Measurements from ENCODE around the gene ATP2A3. TPM values are rescaled to one million over a fixed set of nuclear protein-coding genes. Genes with fewer than 3 reads are reported as not detected.

Gene ATP2A3
- total and polyA plus RNA-seq, 7 donors, result 3.6 to 158 (median 12.7) TPM

DNA sequence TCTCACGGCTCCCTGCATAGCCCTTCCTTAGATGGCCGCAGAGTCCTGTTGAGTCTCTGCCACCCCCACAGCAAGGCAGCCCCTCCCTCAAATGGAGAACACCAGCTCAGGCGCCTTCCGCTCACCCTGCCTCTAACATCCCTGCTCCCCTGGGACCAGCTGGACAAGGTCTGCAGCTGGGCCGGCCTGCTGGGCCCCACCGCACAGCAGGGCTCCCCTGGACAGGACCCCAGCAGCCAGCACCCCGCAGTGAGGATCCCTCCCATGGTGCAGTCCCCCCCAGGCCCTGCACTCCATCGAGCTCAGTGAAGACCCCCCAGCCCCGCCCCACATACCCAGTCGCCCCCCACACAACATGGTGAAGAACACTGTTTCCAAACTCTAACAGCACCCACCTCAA is 10.2 kb downstream of the ATP2A3 start:
- intact Hi-C loops (cut with DNase I), result no loop called here
- TF ChIP-seq POLR2AphosphoS5 (IDR thresholded peaks at IDR 0.05) (no peak), CTCF (IDR thresholded peaks at IDR 0.05) (no peak), POLR2A (IDR thresholded peaks at IDR 0.05) (no peak), EP300 (IDR thresholded peaks at IDR 0.05) (no peak)
- Histone ChIP-seq H3K9me3 (no peaks in the 10 kb centered on the region), H3K4me1 (peaks cover 0 to 1% (median 0%) of the 10 kb centered on the region in 4 donors), H3K4me3 (no peak overlapping the region), H3K36me3 (no peaks in the 10 kb centered on the region), H3K27ac (no peak overlapping the region), H3K27me3 (no peaks in the 10 kb centered on the region)
- 93 to 95% methylated on average over 10 of the region's 10 CpGs for WGBS, 2 donors
- DNase-seq, result no peak

GRCh38 chr17:3953542-3953941 is 10.7 kb downstream of the ATP2A3 start:
- TF ChIP-seq EP300 (IDR thresholded peaks at IDR 0.05) (no peak), POLR2AphosphoS5 (IDR thresholded peaks at IDR 0.05) (no peak), CTCF (IDR thresholded peaks at IDR 0.05) (no peak), POLR2A (IDR thresholded peaks at IDR 0.05) (no peak)
- WGBS, 2 donors, result 92 to 96% methylated on average over 14 of the region's 14 CpGs
- Histone ChIP-seq H3K27me3 (no peaks in the 10 kb centered on the region), H3K27ac (no peak overlapping the region), H3K9me3 (no peaks in the 10 kb centered on the region), H3K36me3 (no peaks in the 10 kb centered on the region), H3K4me1 (no peaks in the 10 kb centered on the region), H3K4me3 (no peak overlapping the region)
- intact Hi-C loops (cut with DNase I), result no loop called here
- no peak for DNase-seq

DNA sequence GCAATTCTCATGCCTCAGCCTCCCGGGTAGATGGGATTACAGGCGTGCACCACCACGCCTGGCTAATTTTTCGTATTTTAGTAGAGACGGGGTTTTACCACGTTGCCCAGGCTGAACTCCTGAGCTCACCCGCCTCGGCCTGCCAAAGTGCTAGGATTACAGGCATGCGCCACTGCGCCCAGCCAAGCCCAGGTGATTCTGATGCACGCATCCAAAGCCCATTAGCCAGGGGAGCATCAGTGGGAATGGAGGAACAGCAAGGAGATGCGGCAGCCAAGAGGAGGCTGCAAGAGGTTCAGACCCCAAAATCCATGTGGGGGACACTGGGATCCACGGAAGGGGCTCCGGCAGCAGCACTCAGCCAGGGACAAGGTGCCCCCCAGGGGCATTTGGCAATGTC is 12.1 kb downstream of the ATP2A3 start:
- no peak for DNase-seq
- intact Hi-C loops (cut with DNase I), result no loop called here
- Histone ChIP-seq H3K4me3 (no peak overlapping the region), H3K9me3 (no peaks in the 10 kb centered on the region), H3K36me3 (no peaks in the 10 kb centered on the region), H3K4me1 (no peaks in the 10 kb centered on the region), H3K27ac (no peak overlapping the region), H3K27me3 (no peaks in the 10 kb centered on the region)
- whole genome bisulfite sequencing, 2 donors, result 94 to 95% methylated on average over 14 of the region's 14 CpGs
- TF ChIP-seq EP300 (IDR thresholded peaks at IDR 0.05) (no peak), POLR2AphosphoS5 (IDR thresholded peaks at IDR 0.05) (no peak)

DNA sequence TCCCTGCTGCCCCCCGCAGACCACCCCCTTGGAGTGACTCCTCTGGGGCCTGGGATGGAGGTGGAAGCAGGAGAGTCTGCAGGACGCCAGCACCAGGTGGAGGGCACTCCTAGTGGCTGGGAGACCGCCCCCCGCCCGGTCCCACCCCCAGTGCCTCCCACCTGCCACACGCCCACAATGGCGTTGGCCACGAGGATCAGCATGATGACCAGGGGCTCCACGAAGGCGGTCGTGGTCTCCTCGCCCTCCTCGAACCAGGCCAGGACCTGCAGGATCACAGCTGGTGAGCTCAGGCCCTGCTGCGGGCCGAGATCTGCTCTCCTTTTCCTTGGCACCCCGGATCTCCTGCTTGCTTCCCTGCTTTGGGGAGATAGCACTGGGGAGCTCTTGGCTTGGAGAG is 12.8 kb downstream of the ATP2A3 start:
- Histone ChIP-seq H3K4me1 (no peaks in the 10 kb centered on the region), H3K36me3 (no peaks in the 10 kb centered on the region), H3K27me3 (no peaks in the 10 kb centered on the region), H3K4me3 (no peak overlapping the region), H3K9me3 (no peaks in the 10 kb centered on the region), H3K27ac (no peak overlapping the region)
- DNase-seq, result no peak
- intact Hi-C loops (cut with DNase I), result no loop called here
- 91 to 92% methylated on average over 16 of the region's 16 CpGs for WGBS, 2 donors
- TF ChIP-seq EP300 (IDR thresholded peaks at IDR 0.05), result no peak
- TF ChIP-seq POLR2A (IDR thresholded peaks at IDR 0.05), result no peak
- TF ChIP-seq POLR2AphosphoS5 (IDR thresholded peaks at IDR 0.05), result no peak
- TF ChIP-seq CTCF (IDR thresholded peaks at IDR 0.05), result no peak

DNA sequence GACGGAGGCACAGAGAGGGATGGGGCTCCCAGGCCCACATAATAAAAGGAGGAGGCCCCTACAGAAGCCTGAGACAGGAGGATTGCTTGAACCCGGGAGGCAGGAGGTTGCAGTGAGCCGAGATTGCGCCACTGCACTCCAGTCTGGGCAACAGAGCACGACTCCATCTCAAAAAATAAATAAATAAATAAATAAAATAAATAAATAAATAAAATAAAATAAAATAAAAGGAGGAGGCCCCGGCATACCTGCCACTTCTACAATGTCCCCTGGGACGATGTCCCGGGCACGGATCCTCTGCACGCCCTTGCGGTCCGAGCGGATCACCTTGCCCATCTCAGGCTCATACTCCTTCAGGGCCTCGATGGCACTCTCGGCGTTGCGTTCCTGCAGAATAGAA is 13.2 kb downstream of the ATP2A3 start:
- intact Hi-C loops (cut with DNase I), result no loop called here
- WGBS, 2 donors, result 97% methylated on average over 17 of the region's 17 CpGs

More for the DNA sequence above, 13.2 kb downstream of the ATP2A3 start:
- Histone ChIP-seq H3K9me3 (no peaks in the 10 kb centered on the region), H3K36me3 (no peaks in the 10 kb centered on the region), H3K4me1 (no peaks in the 10 kb centered on the region), H3K27me3 (no peaks in the 10 kb centered on the region), H3K4me3 (no peak overlapping the region), H3K27ac (no peak overlapping the region)
- no peak for DNase-seq
- TF ChIP-seq CTCF (IDR thresholded peaks at IDR 0.05), result no peak
- TF ChIP-seq POLR2AphosphoS5 (IDR thresholded peaks at IDR 0.05), result no peak
- no peak for TF ChIP-seq POLR2A (IDR thresholded peaks at IDR 0.05)
- TF ChIP-seq EP300 (IDR thresholded peaks at IDR 0.05), result no peak
